Measurements from ENCODE around the gene TAOK1.

Gene TAOK1

DNA sequence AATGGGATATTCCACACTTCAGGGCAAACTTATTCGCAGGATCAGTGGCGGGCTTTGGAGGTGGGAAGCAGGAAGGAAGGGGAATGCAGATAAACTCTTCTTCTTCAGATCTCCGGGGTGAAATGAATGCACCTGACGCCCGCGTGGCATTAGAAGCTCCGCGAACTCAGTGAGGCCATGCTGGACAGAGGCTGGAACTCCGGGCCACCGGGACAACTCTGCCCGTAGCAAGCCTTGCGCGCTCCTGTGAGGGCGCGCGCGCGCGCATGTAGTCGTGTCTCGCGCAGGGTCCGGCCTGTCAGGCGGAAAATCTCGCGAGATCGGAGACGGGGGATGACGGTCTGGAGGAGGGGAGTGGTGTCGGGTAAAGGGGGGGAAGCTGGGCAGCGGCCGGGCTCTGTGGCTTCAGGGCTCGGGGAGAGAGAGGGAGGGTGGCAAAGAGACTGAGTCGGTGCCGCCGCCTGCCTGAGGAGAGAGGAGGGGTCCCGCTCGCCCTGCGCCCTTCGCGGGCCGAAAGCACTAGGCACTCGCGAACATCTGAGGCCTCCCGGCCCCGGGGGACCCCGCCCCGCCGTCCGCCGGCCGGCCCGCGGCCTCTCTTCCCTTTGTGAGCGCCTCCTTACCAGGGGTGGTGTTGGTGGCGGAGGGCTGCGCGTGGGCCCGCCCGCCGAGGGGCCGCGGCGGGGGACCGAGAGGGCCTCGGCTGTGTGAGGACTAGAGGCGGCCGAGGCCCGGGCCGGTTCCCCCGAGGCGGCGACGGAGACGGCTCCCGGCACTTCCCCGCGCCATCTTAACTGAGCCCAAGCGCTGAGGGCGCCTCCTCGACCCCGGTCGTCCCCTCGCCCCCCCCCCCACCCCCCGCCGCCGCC, at the start of gene TAOK1 (continued):
- no peak for TF ChIP-seq ZNF211 (tag by site-specific recombination; IDR thresholded peaks at IDR 0.05; ENCODE audit: low read depth)
- no peak for TF ChIP-seq ZNF530 (tag by site-specific recombination; IDR thresholded peaks at IDR 0.05; ENCODE audit: low read depth)
- no peak for TF ChIP-seq FEZF1 (tag by site-specific recombination; IDR thresholded peaks at IDR 0.05)
- peak; percentile 66 for TF ChIP-seq EGR2 (tag by site-specific recombination; IDR thresholded peaks at IDR 0.05; ENCODE audit: low read depth)
- TF ChIP-seq ZNF248 (tag by site-specific recombination; IDR thresholded peaks at IDR 0.05), result no peak
- 0 out of 2 replicates have a peak, but pooled peaks have one; percentile 61 for TF ChIP-seq ZNF785 (tag by site-specific recombination; IDR thresholded peaks at IDR 0.05)
- TF ChIP-seq ZIC2 (tag by site-specific recombination; IDR thresholded peaks at IDR 0.05), result peak; percentile 27
- peak; percentile 99 for TF ChIP-seq ZNF76 (tag by site-specific recombination; IDR thresholded peaks at IDR 0.05; ENCODE audit: borderline replicate concordance, low read depth)
- no peak for TF ChIP-seq ZNF623 (tag by site-specific recombination; IDR thresholded peaks at IDR 0.05)
- TF ChIP-seq, protein P1, sequence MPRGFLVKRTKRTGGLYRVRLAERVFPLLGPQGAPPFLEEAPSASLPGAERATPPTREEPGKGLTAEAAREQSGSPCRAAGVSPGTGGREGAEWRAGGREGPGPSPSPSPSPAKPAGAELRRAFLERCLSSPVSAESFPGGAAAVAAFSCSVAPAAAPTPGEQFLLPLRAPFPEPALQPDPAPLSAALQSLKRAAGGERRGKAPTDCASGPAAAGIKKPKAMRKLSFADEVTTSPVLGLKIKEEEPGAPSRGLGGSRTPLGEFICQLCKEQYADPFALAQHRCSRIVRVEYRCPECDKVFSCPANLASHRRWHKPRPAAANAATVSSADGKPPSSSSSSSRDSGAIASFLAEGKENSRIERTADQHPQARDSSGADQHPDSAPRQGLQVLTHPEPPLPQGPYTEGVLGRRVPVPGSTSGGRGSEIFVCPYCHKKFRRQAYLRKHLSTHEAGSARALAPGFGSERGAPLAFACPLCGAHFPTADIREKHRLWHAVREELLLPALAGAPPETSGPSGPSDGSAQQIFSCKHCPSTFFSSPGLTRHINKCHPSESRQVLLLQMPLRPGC (tag by site-specific recombination; IDR thresholded peaks at IDR 0.05), result peak; percentile 57; the same call in 1 of the 2 replicates
- peak; percentile 85 for TF ChIP-seq KLF7 (tag by site-specific recombination; IDR thresholded peaks at IDR 0.05; ENCODE audit: borderline replicate concordance)
- peak; percentile 77; the same call in 1 of the 2 replicates for TF ChIP-seq ZNF2 (tag by site-specific recombination; IDR thresholded peaks at IDR 0.05)
- TF ChIP-seq ZSCAN30 (tag by site-specific recombination; IDR thresholded peaks at IDR 0.05), result peak; percentile 88; the same call in 1 of the 2 replicates
- TF ChIP-seq, protein P2, sequence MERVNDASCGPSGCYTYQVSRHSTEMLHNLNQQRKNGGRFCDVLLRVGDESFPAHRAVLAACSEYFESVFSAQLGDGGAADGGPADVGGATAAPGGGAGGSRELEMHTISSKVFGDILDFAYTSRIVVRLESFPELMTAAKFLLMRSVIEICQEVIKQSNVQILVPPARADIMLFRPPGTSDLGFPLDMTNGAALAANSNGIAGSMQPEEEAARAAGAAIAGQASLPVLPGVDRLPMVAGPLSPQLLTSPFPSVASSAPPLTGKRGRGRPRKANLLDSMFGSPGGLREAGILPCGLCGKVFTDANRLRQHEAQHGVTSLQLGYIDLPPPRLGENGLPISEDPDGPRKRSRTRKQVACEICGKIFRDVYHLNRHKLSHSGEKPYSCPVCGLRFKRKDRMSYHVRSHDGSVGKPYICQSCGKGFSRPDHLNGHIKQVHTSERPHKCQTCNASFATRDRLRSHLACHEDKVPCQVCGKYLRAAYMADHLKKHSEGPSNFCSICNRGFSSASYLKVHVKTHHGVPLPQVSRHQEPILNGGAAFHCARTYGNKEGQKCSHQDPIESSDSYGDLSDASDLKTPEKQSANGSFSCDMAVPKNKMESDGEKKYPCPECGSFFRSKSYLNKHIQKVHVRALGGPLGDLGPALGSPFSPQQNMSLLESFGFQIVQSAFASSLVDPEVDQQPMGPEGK (tag by site-specific recombination; IDR thresholded peaks at IDR 0.05), result peak; percentile 99
- no peak for TF ChIP-seq ZNF776 (tag by site-specific recombination; IDR thresholded peaks at IDR 0.05; ENCODE audit: borderline replicate concordance)
- TF ChIP-seq, protein P3, sequence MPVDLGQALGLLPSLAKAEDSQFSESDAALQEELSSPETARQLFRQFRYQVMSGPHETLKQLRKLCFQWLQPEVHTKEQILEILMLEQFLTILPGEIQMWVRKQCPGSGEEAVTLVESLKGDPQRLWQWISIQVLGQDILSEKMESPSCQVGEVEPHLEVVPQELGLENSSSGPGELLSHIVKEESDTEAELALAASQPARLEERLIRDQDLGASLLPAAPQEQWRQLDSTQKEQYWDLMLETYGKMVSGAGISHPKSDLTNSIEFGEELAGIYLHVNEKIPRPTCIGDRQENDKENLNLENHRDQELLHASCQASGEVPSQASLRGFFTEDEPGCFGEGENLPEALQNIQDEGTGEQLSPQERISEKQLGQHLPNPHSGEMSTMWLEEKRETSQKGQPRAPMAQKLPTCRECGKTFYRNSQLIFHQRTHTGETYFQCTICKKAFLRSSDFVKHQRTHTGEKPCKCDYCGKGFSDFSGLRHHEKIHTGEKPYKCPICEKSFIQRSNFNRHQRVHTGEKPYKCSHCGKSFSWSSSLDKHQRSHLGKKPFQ (tag by site-specific recombination; IDR thresholded peaks at IDR 0.05), result no peak
- no peak for TF ChIP-seq ZNF202 (tag by site-specific recombination; IDR thresholded peaks at IDR 0.05; ENCODE audit: borderline replicate concordance)
- peak; percentile 100 for TF ChIP-seq ZNF398 (tag by site-specific recombination; IDR thresholded peaks at IDR 0.05)
- TF ChIP-seq, protein P4, sequence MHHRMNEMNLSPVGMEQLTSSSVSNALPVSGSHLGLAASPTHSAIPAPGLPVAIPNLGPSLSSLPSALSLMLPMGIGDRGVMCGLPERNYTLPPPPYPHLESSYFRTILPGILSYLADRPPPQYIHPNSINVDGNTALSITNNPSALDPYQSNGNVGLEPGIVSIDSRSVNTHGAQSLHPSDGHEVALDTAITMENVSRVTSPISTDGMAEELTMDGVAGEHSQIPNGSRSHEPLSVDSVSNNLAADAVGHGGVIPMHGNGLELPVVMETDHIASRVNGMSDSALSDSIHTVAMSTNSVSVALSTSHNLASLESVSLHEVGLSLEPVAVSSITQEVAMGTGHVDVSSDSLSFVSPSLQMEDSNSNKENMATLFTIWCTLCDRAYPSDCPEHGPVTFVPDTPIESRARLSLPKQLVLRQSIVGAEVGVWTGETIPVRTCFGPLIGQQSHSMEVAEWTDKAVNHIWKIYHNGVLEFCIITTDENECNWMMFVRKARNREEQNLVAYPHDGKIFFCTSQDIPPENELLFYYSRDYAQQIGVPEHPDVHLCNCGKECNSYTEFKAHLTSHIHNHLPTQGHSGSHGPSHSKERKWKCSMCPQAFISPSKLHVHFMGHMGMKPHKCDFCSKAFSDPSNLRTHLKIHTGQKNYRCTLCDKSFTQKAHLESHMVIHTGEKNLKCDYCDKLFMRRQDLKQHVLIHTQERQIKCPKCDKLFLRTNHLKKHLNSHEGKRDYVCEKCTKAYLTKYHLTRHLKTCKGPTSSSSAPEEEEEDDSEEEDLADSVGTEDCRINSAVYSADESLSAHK (tag by site-specific recombination; IDR thresholded peaks at IDR 0.05), result peak; percentile 65
- TF ChIP-seq, protein P5, sequence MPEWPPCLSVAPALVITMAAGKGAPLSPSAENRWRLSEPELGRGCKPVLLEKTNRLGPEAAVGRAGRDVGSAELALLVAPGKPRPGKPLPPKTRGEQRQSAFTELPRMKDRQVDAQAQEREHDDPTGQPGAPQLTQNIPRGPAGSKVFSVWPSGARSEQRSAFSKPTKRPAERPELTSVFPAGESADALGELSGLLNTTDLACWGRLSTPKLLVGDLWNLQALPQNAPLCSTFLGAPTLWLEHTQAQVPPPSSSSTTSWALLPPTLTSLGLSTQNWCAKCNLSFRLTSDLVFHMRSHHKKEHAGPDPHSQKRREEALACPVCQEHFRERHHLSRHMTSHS (tag by site-specific recombination; IDR thresholded peaks at IDR 0.05), result no peak
- TF ChIP-seq, protein P6, sequence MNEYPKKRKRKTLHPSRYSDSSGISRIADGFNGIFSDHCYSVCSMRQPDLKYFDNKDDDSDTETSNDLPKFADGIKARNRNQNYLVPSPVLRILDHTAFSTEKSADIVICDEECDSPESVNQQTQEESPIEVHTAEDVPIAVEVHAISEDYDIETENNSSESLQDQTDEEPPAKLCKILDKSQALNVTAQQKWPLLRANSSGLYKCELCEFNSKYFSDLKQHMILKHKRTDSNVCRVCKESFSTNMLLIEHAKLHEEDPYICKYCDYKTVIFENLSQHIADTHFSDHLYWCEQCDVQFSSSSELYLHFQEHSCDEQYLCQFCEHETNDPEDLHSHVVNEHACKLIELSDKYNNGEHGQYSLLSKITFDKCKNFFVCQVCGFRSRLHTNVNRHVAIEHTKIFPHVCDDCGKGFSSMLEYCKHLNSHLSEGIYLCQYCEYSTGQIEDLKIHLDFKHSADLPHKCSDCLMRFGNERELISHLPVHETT (tag by site-specific recombination; IDR thresholded peaks at IDR 0.05), result peak; percentile 79; the same call in 1 of the 2 replicates
- TF ChIP-seq ZNF600 (tag by site-specific recombination; IDR thresholded peaks at IDR 0.05), result peak; percentile 83
- TF ChIP-seq AEBP2 (tag by site-specific recombination; IDR thresholded peaks at IDR 0.05; ENCODE audit: borderline replicate concordance), result peak; percentile 9; the same call in 1 of the 2 replicates
- TF ChIP-seq ZNF670 (tag by site-specific recombination; IDR thresholded peaks at IDR 0.05; ENCODE audit: low read depth), result no peak

Measured in HEK293 (cell line).